HL-60 (cell line): ENCODE results near the gene TMPRSS2.

Experiments
- CTCF ChIP-seq: IDR thresholded peaks from one replicate; pipeline ENCODE4 v1.5.1; 2011; ENCODE audit warnings: low read length, control low read depth, inconsistent platforms; ENCODE audit not compliant: insufficient read depth
- POLR2AphosphoS5 ChIP-seq: IDR thresholded peaks from 2 replicates; pipeline ENCODE4 v1.6.1; 2012; ENCODE audit warnings: low read depth

- TF ChIP-seq CTCF (no peak), POLR2AphosphoS5 (no peak)
These were observed 3.9 kb upstream of the TMPRSS2 start for GRCh38 chr21:41511858-41512257.
